Smooth muscle cell (in vitro differentiated cells): Measurements from ENCODE around the gene GSPT2. TPM values are rescaled to one million over a fixed set of nuclear protein-coding genes. Genes with fewer than 3 reads are reported as not detected.
"Not testable (repeated sequence)": the region's sequence is repeated elsewhere in the genome, so short reads cannot be mapped to it uniquely, and the experiment has no call there.

Source experiments
- DNase-seq: peaks from one replicate; lab custom pipeline; 2025; ENCODE audit not compliant: unreplicated experiment; lab: John Stamatoyannopoulos, UW
- H2AFZ ChIP-seq: fragments of 200-600 bp; sonication (generic); 2 replicates; pipeline ENCODE4 v1.6.0; 2016; ENCODE audit warnings: antibody characterized with exemption, low read depth, mild to moderate bottlenecking
- H3F3A ChIP-seq: fragments of 200-600 bp; sonication (generic); 2 replicates; pipeline ENCODE4 v1.6.0; 2017; ENCODE audit warnings: antibody characterized with exemption, low read depth
- H3K27ac ChIP-seq: fragments of 200-600 bp; sonication (generic); 2 replicates; pipeline ENCODE4 v1.5.1; 2016; ENCODE audit warnings: low read depth, mild to moderate bottlenecking
- H3K27me3 ChIP-seq: fragments of 200-600 bp; sonication (generic); 2 replicates; pipeline ENCODE4 v1.6.1; 2016; ENCODE audit warnings: low read depth, mild to moderate bottlenecking
- H3K36me3 ChIP-seq: fragments of 200-600 bp; sonication (generic); 2 replicates; pipeline ENCODE4 v1.5.1; 2016; ENCODE audit warnings: low read depth
- H3K4me1 ChIP-seq: fragments of 200-600 bp; sonication (generic); 2 replicates; pipeline ENCODE4 v1.5.1; 2016; ENCODE audit warnings: low read depth
- H3K4me2 ChIP-seq: fragments of 200-600 bp; sonication (generic); 2 replicates; pipeline ENCODE4 v1.6.0; 2016; ENCODE audit warnings: mild to moderate bottlenecking
- H3K4me3 ChIP-seq: fragments of 200-600 bp; sonication (generic); 2 replicates; pipeline ENCODE4 v1.5.1; 2016; ENCODE audit warnings: mild to moderate bottlenecking
- H3K79me2 ChIP-seq: fragments of 200-600 bp; sonication (generic); 2 replicates; pipeline ENCODE4 v1.6.0; 2016; ENCODE audit warnings: low read depth, mild to moderate bottlenecking
- H3K9ac ChIP-seq: fragments of 200-600 bp; sonication (generic); 2 replicates; pipeline ENCODE4 v1.6.0; 2016; ENCODE audit warnings: low read depth
- H3K9me3 ChIP-seq: fragments of 200-600 bp; sonication (generic); replicated peaks from 2 replicates; pipeline ENCODE4 v1.5.1; 2016; ENCODE audit warnings: low read depth
- H4K20me1 ChIP-seq: fragments of 200-600 bp; sonication (generic); 2 replicates; pipeline ENCODE4 v1.6.0; 2016; ENCODE audit warnings: low read depth
- CTCF ChIP-seq: fragments of 200-600 bp; sonication (generic); IDR thresholded peaks from 2 replicates; pipeline ENCODE4 v1.5.1; 2017; ENCODE audit warnings: borderline replicate concordance, mild to moderate bottlenecking, antibody characterized with exemption; ENCODE audit not compliant: insufficient read depth, poor library complexity, severe bottlenecking
- WGBS: methylation state at CpG from one replicate; pipeline ENCODE4 v1.1.7; 2016; ENCODE audit warnings: low lambda C conversion rate; 5-methylcytosine and 5-hydroxymethylcytosine counted together
- polyA plus RNA-seq: library from polyadenylated mRNA; unstranded; fragments of >200 nt; fragmentation: Nextera tagmentation; extraction: Ambion mirVana; gene quantifications from 2 replicates; pipeline ENCODE4 v1.2.1, GENCODE V29; 2016
- total RNA-seq: library from RNA; depleted of rRNA; stranded (reverse); fragments of >200 nt; gene quantifications from 2 replicates; pipeline ENCODE4 v1.2.3, GENCODE V29; 2014

GSPT2 gene
- total RNA-seq (6.9 and 10.8 TPM in 2 replicates), polyA plus RNA-seq (7.7 and 9.1 TPM in 2 replicates)

GRCh38 chrX:51743179-51743957, at the start of gene GSPT2:
TSS of gene GSPT2 (plus strand) at chrX:51743442. CDS start at chrX:51743627, 185 bp downstream.
- H3K4me3 ChIP-seq = peak within 1 kb of the TSS; percentile 64
- H3K9me3 ChIP-seq = no peaks in the 10 kb centered on the region
- no peaks in the 10 kb centered on the region for H3K36me3 ChIP-seq
- no peak for TF ChIP-seq CTCF
- no peaks in the 10 kb centered on the region for H4K20me1 ChIP-seq
- peak within 1 kb of the TSS; percentile 89 for H3K4me2 ChIP-seq
- peak within 1 kb of the TSS; percentile 67 for H3K9ac ChIP-seq
- H3F3A ChIP-seq = no peaks in the 10 kb centered on the region
- no peaks in the 10 kb centered on the region for H3K79me2 ChIP-seq
- peak; percentile 1 for DNase-seq
- H3K27ac ChIP-seq = no peak within 1 kb of the TSS
- H3K4me1 ChIP-seq = peaks cover 4% of the 10 kb centered on the region
- 37% methylated on average over 62 of the region's 63 CpGs for WGBS
- peak within 1 kb of the TSS; percentile 89 for H2AFZ ChIP-seq
- peaks cover 8% of the 10 kb centered on the region for H3K27me3 ChIP-seq

GRCh38 chrX:51694254-51694653, 49.0 kb upstream of the GSPT2 start:
- H3K4me1 ChIP-seq = no peaks in the 10 kb centered on the region
- no peaks in the 10 kb centered on the region for H4K20me1 ChIP-seq
- H3K27me3 ChIP-seq = no peaks in the 10 kb centered on the region
- no peak for TF ChIP-seq CTCF
- H3K9ac ChIP-seq = no peak overlapping the region
- H3K4me2 ChIP-seq = no peak overlapping the region
- no peak overlapping the region for H2AFZ ChIP-seq
- no peak for DNase-seq
- H3K9me3 ChIP-seq = no peaks in the 10 kb centered on the region
- WGBS = 77% methylated on average over 6 of the region's 6 CpGs
- H3K79me2 ChIP-seq = no peaks in the 10 kb centered on the region
- H3F3A ChIP-seq = no peaks in the 10 kb centered on the region
- H3K27ac ChIP-seq = no peak overlapping the region
- H3K4me3 ChIP-seq = no peak overlapping the region
- H3K36me3 ChIP-seq = no peaks in the 10 kb centered on the region

GRCh38 chrX:51697397-51697796, 45.8 kb upstream of the GSPT2 start:
- Histone ChIP-seq H3K79me2 (no peaks in the 10 kb centered on the region), H3K36me3 (no peaks in the 10 kb centered on the region), H2AFZ (no peak overlapping the region), H3K4me2 (no peak overlapping the region), H3F3A (no peaks in the 10 kb centered on the region), H3K4me3 (no peak overlapping the region), H3K9ac (no peak overlapping the region), H4K20me1 (no peaks in the 10 kb centered on the region), H3K9me3 (no peaks in the 10 kb centered on the region), H3K4me1 (no peaks in the 10 kb centered on the region), H3K27ac (no peak overlapping the region), H3K27me3 (no peaks in the 10 kb centered on the region)
- DNase-seq = no peak
- no peak for TF ChIP-seq CTCF
- 92% methylated on average over 8 of the region's 8 CpGs for WGBS

- not testable (repeated sequence) for H3F3A ChIP-seq, DNase-seq, H3K36me3 ChIP-seq, H3K4me3 ChIP-seq, H2AFZ ChIP-seq, H4K20me1 ChIP-seq, H3K4me1 ChIP-seq, H3K9me3 ChIP-seq, H3K27ac ChIP-seq, H3K4me2 ChIP-seq, H3K79me2 ChIP-seq, H3K27me3 ChIP-seq, H3K9ac ChIP-seq
- no CpG with 5 or more reads among the region's 87 CpGs for WGBS
Observed at GRCh38 chrX:51710277-51711164, 32.7 kb upstream of the GSPT2 start, which contains the start of gene CENPVL1. TSS of gene CENPVL1 (plus strand) at chrX:51710512. CDS start at chrX:51710512, 0 bp downstream.

GRCh38 chrX:51712943-51713647, 30.1 kb upstream of the GSPT2 start:
- not testable (repeated sequence) for DNase-seq, H3K9ac ChIP-seq, H3K9me3 ChIP-seq, H3K4me1 ChIP-seq, H3K4me3 ChIP-seq, H4K20me1 ChIP-seq, H3K36me3 ChIP-seq, H3F3A ChIP-seq, H3K27ac ChIP-seq, H3K79me2 ChIP-seq, H3K27me3 ChIP-seq, H3K4me2 ChIP-seq, H2AFZ ChIP-seq
- WGBS = no CpG with 5 or more reads among the region's 18 CpGs
